BE2C (cell line): ENCODE data around the gene PTPRN2.

Source experiments
- DNase-seq: peaks from one replicate; pipeline ENCODE4 v3.0.0-alpha.2; 2020
- H3K27me3 ChIP-seq: fragments of 250-450 bp; sonication (Bioruptor Pico); 2 replicates; pipeline ENCODE4 v1.5.1; 2020; ENCODE audit warnings: mild to moderate bottlenecking
- H3K36me3 ChIP-seq: fragments of 250-450 bp; sonication (Bioruptor Pico); 2 replicates; pipeline ENCODE4 v1.5.1; 2020; ENCODE audit warnings: mild to moderate bottlenecking
- H3K4me1 ChIP-seq: fragments of 250-450 bp; sonication (Bioruptor Pico); 2 replicates; pipeline ENCODE4 v1.5.1; 2020
- H3K4me3 ChIP-seq: 2 replicates; pipeline ENCODE4 v1.5.1; 2011; ENCODE audit warnings: low read depth, low read length
- H3K9me3 ChIP-seq: fragments of 250-450 bp; sonication (Bioruptor Pico); 2 replicates; pipeline ENCODE4 v1.5.1; 2020
- CTCF ChIP-seq: IDR thresholded peaks from 2 replicates; pipeline ENCODE4 v1.5.1; 2012; ENCODE audit warnings: mild to moderate bottlenecking, low read depth, low read length

Gene PTPRN2

GRCh38 chr7:157996359-157997079, 591.1 kb downstream of the PTPRN2 start:
- peaks cover 6% of the 10 kb centered on the region for H3K9me3 ChIP-seq
- no peaks in the 10 kb centered on the region for H3K27me3 ChIP-seq
- DNase-seq = no peak
- no peaks in the 10 kb centered on the region for H3K36me3 ChIP-seq
- H3K4me1 ChIP-seq = no peaks in the 10 kb centered on the region
- no peak overlapping the region for H3K4me3 ChIP-seq
- TF ChIP-seq CTCF = no peak

GRCh38 chr7:157995815-157996214, 591.8 kb downstream of the PTPRN2 start:
- Histone ChIP-seq H3K4me3 (no peak overlapping the region), H3K4me1 (no peaks in the 10 kb centered on the region), H3K36me3 (no peaks in the 10 kb centered on the region), H3K27me3 (no peaks in the 10 kb centered on the region), H3K9me3 (peaks cover 6% of the 10 kb centered on the region)
- no peak for DNase-seq
- TF ChIP-seq CTCF = no peak

DNA sequence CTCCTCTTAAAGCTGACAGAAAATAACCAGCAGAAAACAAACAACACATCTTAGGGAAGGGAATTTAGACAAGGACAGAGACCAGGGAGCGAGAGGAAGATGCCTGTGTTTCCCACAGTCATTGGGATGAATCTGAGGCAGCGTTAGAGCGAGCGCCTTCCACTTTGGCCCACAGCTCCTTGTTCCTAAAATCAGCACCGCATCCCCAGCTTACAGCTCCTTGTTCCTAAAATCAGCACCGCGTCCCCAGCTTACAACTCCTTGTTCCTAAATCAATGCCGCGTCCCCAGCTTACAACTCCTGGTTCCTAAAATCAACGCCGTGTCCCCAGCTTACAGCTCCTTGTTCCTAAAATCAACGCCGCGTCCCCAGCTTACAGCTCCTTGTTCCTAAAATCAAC, 593.3 kb downstream of the PTPRN2 start:
- H3K4me1 ChIP-seq = no peaks in the 10 kb centered on the region
- H3K4me3 ChIP-seq = no peak overlapping the region
- no peak for DNase-seq
- H3K36me3 ChIP-seq = no peaks in the 10 kb centered on the region
- no peaks in the 10 kb centered on the region for H3K27me3 ChIP-seq
- peaks cover 6% of the 10 kb centered on the region for H3K9me3 ChIP-seq
- no peak for TF ChIP-seq CTCF

DNA sequence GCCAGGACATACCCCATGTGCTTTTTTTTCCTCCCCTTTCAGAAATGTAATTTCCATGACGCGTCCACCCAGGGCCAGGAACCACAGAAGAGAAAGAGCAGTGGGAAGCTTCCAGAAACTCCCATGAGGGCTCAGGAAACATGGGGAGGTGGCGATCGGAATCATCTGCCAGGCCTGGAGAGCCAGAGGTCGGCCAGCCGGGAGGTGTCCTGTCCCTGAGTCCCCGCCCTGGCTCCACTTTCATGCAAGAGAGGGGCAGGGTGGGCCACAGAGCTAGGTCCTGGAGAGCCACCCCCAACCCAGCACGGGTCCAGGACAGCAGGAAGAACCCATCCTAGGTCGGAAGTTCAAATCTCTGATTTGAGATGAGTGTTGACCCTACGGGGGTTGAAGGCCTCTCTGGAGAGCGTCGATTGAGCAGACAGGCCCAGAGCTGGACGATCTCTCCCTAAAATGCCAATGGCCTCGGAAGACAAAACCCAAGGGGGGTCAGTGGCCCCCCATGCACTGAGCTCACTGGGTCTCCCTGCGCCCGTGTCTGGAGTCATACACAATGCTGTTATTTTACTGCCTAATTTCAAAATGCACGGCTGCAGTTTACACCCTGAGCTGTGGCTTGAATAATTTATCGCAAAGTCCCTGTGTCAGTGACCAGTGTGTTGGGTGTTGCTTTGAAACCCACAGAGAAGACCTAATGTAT, 594.1 kb downstream of the PTPRN2 start:
- no peak for DNase-seq
- Histone ChIP-seq H3K36me3 (no peaks in the 10 kb centered on the region), H3K27me3 (no peaks in the 10 kb centered on the region), H3K4me3 (no peak overlapping the region), H3K4me1 (no peaks in the 10 kb centered on the region), H3K9me3 (peaks cover 6% of the 10 kb centered on the region)
- no peak for TF ChIP-seq CTCF

GRCh38 chr7:157992511-157993160, 595.0 kb downstream of the PTPRN2 start:
- Histone ChIP-seq H3K36me3 (no peaks in the 10 kb centered on the region), H3K9me3 (peaks cover 6% of the 10 kb centered on the region), H3K4me3 (no peak overlapping the region), H3K4me1 (no peaks in the 10 kb centered on the region), H3K27me3 (no peaks in the 10 kb centered on the region)
- TF ChIP-seq CTCF = no peak
- DNase-seq = no peak

DNA sequence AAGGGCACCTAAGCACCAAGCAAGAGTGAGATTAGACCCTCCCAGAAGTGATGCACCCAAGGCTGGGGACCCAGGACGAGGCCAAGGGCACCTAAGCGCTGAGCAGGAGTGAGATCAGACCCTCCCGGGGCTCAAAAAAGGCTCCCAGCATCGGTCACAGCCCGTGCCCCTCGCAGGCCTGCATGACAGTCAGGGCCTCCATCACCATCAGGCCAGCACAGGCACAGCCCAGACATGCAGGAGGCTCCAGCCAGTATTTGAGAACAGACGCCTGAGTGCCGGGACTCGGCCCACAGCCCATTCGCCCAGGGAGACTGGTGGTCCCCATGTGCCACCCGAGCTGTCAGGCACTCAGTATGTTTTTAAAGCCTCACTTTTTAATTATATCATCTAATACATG, 595.9 kb downstream of the PTPRN2 start:
- peaks cover 6% of the 10 kb centered on the region for H3K9me3 ChIP-seq
- H3K27me3 ChIP-seq = no peaks in the 10 kb centered on the region
- no peaks in the 10 kb centered on the region for H3K36me3 ChIP-seq
- no peak for DNase-seq
- H3K4me3 ChIP-seq = no peak overlapping the region
- no peaks in the 10 kb centered on the region for H3K4me1 ChIP-seq
- TF ChIP-seq CTCF = no peak
